ENCODE data around the gene ATOH8. TPM values are rescaled to one million over a fixed set of nuclear protein-coding genes. Genes with fewer than 3 reads are reported as not detected.

ATOH8 gene
- total and polyA plus RNA-seq, 2 donors (not counting 1 experiment from before 2014, with no cell fraction given), result not detected

DNA sequence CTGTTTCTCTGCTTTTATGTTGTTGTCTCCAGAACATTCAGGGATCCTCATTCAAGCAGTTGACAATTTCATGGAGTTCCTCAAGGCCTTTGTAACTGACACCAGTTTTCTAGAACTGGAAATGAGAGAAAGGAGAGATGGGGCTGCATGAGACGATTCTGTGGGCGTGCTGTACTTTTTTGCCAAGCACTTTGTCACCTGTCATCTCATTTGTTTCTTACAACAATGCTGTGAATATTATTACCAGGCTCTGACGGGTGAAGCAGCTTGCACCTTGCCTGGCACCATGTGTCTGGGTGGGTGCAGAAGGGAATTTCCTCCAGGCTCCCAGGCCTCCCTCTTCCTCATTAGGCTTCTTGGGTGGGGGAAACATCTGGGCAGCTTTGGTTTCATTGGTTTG, 22.2 kb upstream of the ATOH8 start:
- Histone ChIP-seq H3K27ac (ENCODE audit: low read length in 2 of 2) (no peak overlapping the region), H3K4me1 (ENCODE audit: control insufficient read depth in 2 of 2, insufficient read depth in 2 of 2, low read length in 2 of 2) (peaks cover 3 to 7% of the 10 kb centered on the region in 2 donors), H3K9me3 (ENCODE audit: control extremely low read depth in 1 of 3, control insufficient read depth in 2 of 3, insufficient read depth in 1 of 3, low read length in 2 of 3) (no peaks in the 10 kb centered on the region), H3K79me2 (ENCODE audit: control insufficient read depth, insufficient read depth, low read length) (no peaks in the 10 kb centered on the region), H3K4me2 (replicated peaks; ENCODE audit: low read depth, low read length, poor library complexity, severe bottlenecking) (no peak overlapping the region), H3K4me3 (ENCODE audit: control extremely low read depth in 1 of 5, extremely low read depth in 1 of 5, insufficient read depth in 1 of 5, low read depth in 2 of 5, low read length in 4 of 5) (no peak overlapping the region), H2AFZ (ENCODE audit: insufficient read depth, low read depth, low read length, poor library complexity, severe bottlenecking) (no peak overlapping the region), H4K20me1 (ENCODE audit: control insufficient read depth, insufficient read depth, low read length, poor library complexity, severe bottlenecking) (no peaks in the 10 kb centered on the region), H3K27me3 (replicated peaks in 1 of 4; ENCODE audit: control extremely low read depth in 1 of 4, control insufficient read depth in 3 of 4, insufficient read depth in 4 of 4, low read length in 3 of 4) (peaks cover 0 to 16% (median 4%) of the 10 kb centered on the region in 4 experiments), H3K36me3 (replicated peaks in 1 of 2; ENCODE audit: control extremely low read depth in 1 of 2, control insufficient read depth in 1 of 2, extremely low read depth in 1 of 2, insufficient read depth in 2 of 2, low read length in 1 of 2) (no peaks in the 10 kb centered on the region), H3K9ac (ENCODE audit: low read length) (no peak overlapping the region)
- no peak overlapping the region for H3K27ac Mint-ChIP-seq
- no CpG with 5 or more reads among the region's 3 CpGs for WGBS (ENCODE audit: insufficient coverage)
- intact Hi-C loops (cut with micrococcal nuclease), result no loop called here
- no peaks in the 10 kb centered on the region for H3K4me1 Mint-ChIP-seq
- no peaks in the 10 kb centered on the region for H3K9me3 Mint-ChIP-seq (ENCODE audit: insufficient read depth)
- ChIA-PET POLR2A (no interaction called here), CTCF (interaction anchor here (0.5 to 5.8 kb wide), 5 partner anchors 82 to 349 kb away, joined by 3 to 35 read pairs (median 3); no protein-coding TSS in a partner anchor)
- H3K27me3 Mint-ChIP-seq, result peaks cover 31% of the 10 kb centered on the region
- ATAC-seq (ENCODE audit: low read depth) (no peak), DNase-seq (no peak)
- no peak overlapping the region for H3K4me3 Mint-ChIP-seq
- no peak for TF ChIP-seq EZH2 (IDR thresholded peaks at IDR 0.05; ENCODE audit: borderline replicate concordance, insufficient read depth, low read depth, low read length, poor library complexity, severe bottlenecking)
- TF ChIP-seq, protein P1, sequence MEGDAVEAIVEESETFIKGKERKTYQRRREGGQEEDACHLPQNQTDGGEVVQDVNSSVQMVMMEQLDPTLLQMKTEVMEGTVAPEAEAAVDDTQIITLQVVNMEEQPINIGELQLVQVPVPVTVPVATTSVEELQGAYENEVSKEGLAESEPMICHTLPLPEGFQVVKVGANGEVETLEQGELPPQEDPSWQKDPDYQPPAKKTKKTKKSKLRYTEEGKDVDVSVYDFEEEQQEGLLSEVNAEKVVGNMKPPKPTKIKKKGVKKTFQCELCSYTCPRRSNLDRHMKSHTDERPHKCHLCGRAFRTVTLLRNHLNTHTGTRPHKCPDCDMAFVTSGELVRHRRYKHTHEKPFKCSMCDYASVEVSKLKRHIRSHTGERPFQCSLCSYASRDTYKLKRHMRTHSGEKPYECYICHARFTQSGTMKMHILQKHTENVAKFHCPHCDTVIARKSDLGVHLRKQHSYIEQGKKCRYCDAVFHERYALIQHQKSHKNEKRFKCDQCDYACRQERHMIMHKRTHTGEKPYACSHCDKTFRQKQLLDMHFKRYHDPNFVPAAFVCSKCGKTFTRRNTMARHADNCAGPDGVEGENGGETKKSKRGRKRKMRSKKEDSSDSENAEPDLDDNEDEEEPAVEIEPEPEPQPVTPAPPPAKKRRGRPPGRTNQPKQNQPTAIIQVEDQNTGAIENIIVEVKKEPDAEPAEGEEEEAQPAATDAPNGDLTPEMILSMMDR (IDR thresholded peaks at IDR 0.05), result no peak

DNA sequence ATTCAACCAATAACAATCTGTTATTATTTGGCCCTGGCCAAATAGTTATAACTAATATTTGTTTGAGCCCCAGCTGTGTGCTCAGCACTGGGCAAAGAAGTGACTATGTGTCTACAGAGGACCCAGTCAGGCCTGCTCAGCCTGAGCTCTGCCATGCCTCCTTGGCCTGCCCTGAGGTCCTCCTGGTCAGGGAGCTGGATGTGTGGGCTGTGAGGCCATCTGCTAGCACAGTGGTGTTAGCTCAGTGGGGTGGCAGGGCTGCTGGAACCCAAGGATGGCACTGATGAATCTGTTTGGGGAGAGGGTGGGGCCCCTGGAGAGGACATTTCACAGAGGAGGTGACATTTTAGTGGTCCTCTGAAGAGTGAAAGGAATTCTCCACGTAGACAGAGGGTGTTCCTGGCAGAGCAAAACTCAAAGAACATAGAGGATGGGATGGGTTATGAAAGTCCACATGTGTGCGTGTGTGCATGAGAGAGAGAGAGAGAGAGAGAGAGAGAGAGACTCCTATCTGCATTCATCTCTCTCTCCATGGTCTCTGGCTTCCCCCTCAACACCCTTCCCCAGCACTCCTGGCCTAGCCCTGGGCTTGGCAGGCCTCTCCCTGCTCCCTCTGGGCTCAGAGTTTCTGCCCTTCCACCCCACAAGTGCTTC, 21.2 kb upstream of the ATOH8 start:
- ChIA-PET POLR2A (no interaction called here), CTCF (interaction anchor here (0.8 to 5.8 kb wide), 6 partner anchors 8 to 97 kb away, joined by 3 to 35 read pairs (median 4); no protein-coding TSS in a partner anchor)
- Histone ChIP-seq H3K27ac (ENCODE audit: low read length in 2 of 2) (no peak overlapping the region), H3K9ac (ENCODE audit: low read length) (no peak overlapping the region), H3K27me3 (replicated peaks in 1 of 4; ENCODE audit: control extremely low read depth in 1 of 4, control insufficient read depth in 3 of 4, insufficient read depth in 4 of 4, low read length in 3 of 4) (peaks cover 0 to 16% (median 4%) of the 10 kb centered on the region in 4 experiments), H3K4me3 (ENCODE audit: control extremely low read depth in 1 of 5, extremely low read depth in 1 of 5, insufficient read depth in 1 of 5, low read depth in 2 of 5, low read length in 4 of 5) (no peak overlapping the region), H4K20me1 (ENCODE audit: control insufficient read depth, insufficient read depth, low read length, poor library complexity, severe bottlenecking) (no peaks in the 10 kb centered on the region), H3K79me2 (ENCODE audit: control insufficient read depth, insufficient read depth, low read length) (no peaks in the 10 kb centered on the region), H3K4me1 (ENCODE audit: control insufficient read depth in 2 of 2, insufficient read depth in 2 of 2, low read length in 2 of 2) (peaks cover 3 to 7% of the 10 kb centered on the region in 2 donors), H3K9me3 (ENCODE audit: control extremely low read depth in 1 of 3, control insufficient read depth in 2 of 3, insufficient read depth in 1 of 3, low read length in 2 of 3) (no peaks in the 10 kb centered on the region), H3K4me2 (replicated peaks; ENCODE audit: low read depth, low read length, poor library complexity, severe bottlenecking) (no peak overlapping the region), H3K36me3 (replicated peaks in 1 of 2; ENCODE audit: control extremely low read depth in 1 of 2, control insufficient read depth in 1 of 2, extremely low read depth in 1 of 2, insufficient read depth in 2 of 2, low read length in 1 of 2) (no peaks in the 10 kb centered on the region), H2AFZ (ENCODE audit: insufficient read depth, low read depth, low read length, poor library complexity, severe bottlenecking) (no peak overlapping the region)
- Mint-ChIP-seq H3K4me3 (no peak overlapping the region), H3K4me1 (no peaks in the 10 kb centered on the region), H3K9me3 (ENCODE audit: insufficient read depth) (no peaks in the 10 kb centered on the region), H3K27ac (no peak overlapping the region), H3K27me3 (peaks cover 30% of the 10 kb centered on the region)
- intact Hi-C loops (cut with micrococcal nuclease), result no loop called here
- ATAC-seq (ENCODE audit: low read depth) (no peak), DNase-seq (no peak)
- no CpG with 5 or more reads among the region's 2 CpGs for WGBS (ENCODE audit: insufficient coverage)
- TF ChIP-seq, protein P1 (IDR thresholded peaks at IDR 0.05), result no peak
- TF ChIP-seq EZH2 (IDR thresholded peaks at IDR 0.05; ENCODE audit: borderline replicate concordance, insufficient read depth, low read depth, low read length, poor library complexity, severe bottlenecking), result no peak
